ENCODE results near the gene NOD2.

Gene NOD2

GRCh38 chr16:50692999-50693781 lies at the start of gene NOD2:
Gene NOD2, plus strand, starts transcription at chr16:50693606. Its CDS starts 5,890 bp downstream, at chr16:50699496.
- DNase-seq (ENCODE audit: low read depth, low spot score): no peak

GRCh38 chr16:50644245-50644644 lies 49.2 kb upstream of the NOD2 start:
- DNase-seq (ENCODE audit: low read depth, low spot score): no peak

- DNase-seq (ENCODE audit: low read depth, low spot score): no peak
Measured at GRCh38 chr16:50644729-50645128, 48.7 kb upstream of the NOD2 start.

GRCh38 chr16:50645563-50646220 lies 47.7 kb upstream of the NOD2 start:
- no peak for DNase-seq (ENCODE audit: low read depth, low spot score)

- no peak for DNase-seq (ENCODE audit: low read depth, low spot score)
Measured at GRCh38 chr16:50646345-50646744, 47.1 kb upstream of the NOD2 start.

GRCh38 chr16:50651835-50652438 lies 41.5 kb upstream of the NOD2 start:
- no peak for DNase-seq (ENCODE audit: low read depth, low spot score)

- no peak for DNase-seq (ENCODE audit: low read depth, low spot score)
Measured at GRCh38 chr16:50652836-50653425, 40.5 kb upstream of the NOD2 start.

GRCh38 chr16:50653633-50654519 lies 39.5 kb upstream of the NOD2 start:
- no peak for DNase-seq (ENCODE audit: low read depth, low spot score)

- no peak for DNase-seq (ENCODE audit: low read depth, low spot score)
Measured at GRCh38 chr16:50655558-50656055, 37.8 kb upstream of the NOD2 start.

- DNase-seq (ENCODE audit: low read depth, low spot score): no peak
Measured at GRCh38 chr16:50657241-50657640, 36.2 kb upstream of the NOD2 start.

- DNase-seq (ENCODE audit: low read depth, low spot score): no peak
Measured at GRCh38 chr16:50659806-50660205, 33.6 kb upstream of the NOD2 start.

GRCh38 chr16:50662306-50662940 lies 31.0 kb upstream of the NOD2 start:
- DNase-seq (ENCODE audit: low read depth, low spot score): no peak

- no peak for DNase-seq (ENCODE audit: low read depth, low spot score)
Measured at GRCh38 chr16:50664270-50664669, 29.1 kb upstream of the NOD2 start.

GRCh38 chr16:50665128-50665878 lies 28.1 kb upstream of the NOD2 start:
- peak; percentile 54 for DNase-seq (ENCODE audit: low read depth, low spot score)

GRCh38 chr16:50666658-50667496 lies 26.5 kb upstream of the NOD2 start:
- DNase-seq (ENCODE audit: low read depth, low spot score): no peak

GRCh38 chr16:50667497-50668367 lies 25.7 kb upstream of the NOD2 start:
- no peak for DNase-seq (ENCODE audit: low read depth, low spot score)

GRCh38 chr16:50668368-50669008 lies 24.9 kb upstream of the NOD2 start:
- no peak for DNase-seq (ENCODE audit: low read depth, low spot score)

- DNase-seq (ENCODE audit: low read depth, low spot score): no peak
Measured at GRCh38 chr16:50669741-50670140, 23.7 kb upstream of the NOD2 start.
